ENCODE measurements around the gene DACT2.

- TF ChIP-seq CTCF (IDR thresholded peaks at IDR 0.05 in 4 of 5, conservative IDR thresholded peaks at IDR 0.05 in 1 of 5), result no peak
- no peak for TF ChIP-seq POLR2A (IDR thresholded peaks at IDR 0.05)
These were observed 46.9 kb downstream of the DACT2 start for GRCh38 chr6:168272415-168273325.

Data from gastrocnemius medialis (tissue), 4 donors.